OCI-LY3 (cell line): ENCODE data around the gene PML.

ENCODE experiments used
- EZH2phosphoT487 ChIP-seq: fragments of 200-600 bp; shearing (Covaris generic); IDR thresholded peaks from 2 replicates; pipeline ENCODE4 v1.6.1; 2018; ENCODE audit warnings: antibody characterized with exemption, mixed run types, low read depth
- TF ChIP-seq, protein P1 (sequence below): fragments of 200-600, 300-600 bp; sonication (generic); IDR thresholded peaks from 2 replicates; pipeline ENCODE4 v1.5.1; 2014; ENCODE audit warnings: antibody characterized with exemption, low read length, low read depth

DNA sequence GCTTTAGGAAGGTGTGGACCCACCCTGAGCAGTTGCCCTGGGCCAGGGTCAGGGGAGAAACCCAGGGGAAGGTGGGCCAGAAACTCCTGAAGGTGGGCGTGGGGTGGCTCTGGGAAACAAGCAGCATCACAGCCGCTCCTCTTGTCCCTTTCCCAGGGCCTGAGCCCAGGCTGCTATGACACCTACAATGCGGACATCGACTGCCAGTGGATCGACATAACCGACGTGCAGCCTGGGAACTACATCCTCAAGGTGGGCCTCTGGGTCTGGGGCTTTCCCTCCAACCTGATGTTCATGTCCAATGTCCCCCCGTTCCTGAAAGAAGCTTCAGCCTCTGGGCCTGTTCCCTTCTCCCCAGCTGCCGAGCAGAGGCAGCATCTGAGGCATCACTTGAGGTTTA lies 46.9 kb upstream of the PML start:
- TF ChIP-seq, protein P1, sequence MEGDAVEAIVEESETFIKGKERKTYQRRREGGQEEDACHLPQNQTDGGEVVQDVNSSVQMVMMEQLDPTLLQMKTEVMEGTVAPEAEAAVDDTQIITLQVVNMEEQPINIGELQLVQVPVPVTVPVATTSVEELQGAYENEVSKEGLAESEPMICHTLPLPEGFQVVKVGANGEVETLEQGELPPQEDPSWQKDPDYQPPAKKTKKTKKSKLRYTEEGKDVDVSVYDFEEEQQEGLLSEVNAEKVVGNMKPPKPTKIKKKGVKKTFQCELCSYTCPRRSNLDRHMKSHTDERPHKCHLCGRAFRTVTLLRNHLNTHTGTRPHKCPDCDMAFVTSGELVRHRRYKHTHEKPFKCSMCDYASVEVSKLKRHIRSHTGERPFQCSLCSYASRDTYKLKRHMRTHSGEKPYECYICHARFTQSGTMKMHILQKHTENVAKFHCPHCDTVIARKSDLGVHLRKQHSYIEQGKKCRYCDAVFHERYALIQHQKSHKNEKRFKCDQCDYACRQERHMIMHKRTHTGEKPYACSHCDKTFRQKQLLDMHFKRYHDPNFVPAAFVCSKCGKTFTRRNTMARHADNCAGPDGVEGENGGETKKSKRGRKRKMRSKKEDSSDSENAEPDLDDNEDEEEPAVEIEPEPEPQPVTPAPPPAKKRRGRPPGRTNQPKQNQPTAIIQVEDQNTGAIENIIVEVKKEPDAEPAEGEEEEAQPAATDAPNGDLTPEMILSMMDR = no peak
- TF ChIP-seq EZH2phosphoT487 = no peak
